Fibroblast of lung (primary cell): ENCODE measurements around the gene PCNT. TPM values are rescaled to one million over a fixed set of nuclear protein-coding genes. Genes with fewer than 3 reads are reported as not detected.

Experiments
- DNase-seq, 2 donors: peaks; one replicate each; pipeline versions ENCODE4 v3.0.0 to v3.0.0-alpha.2; 2010; ENCODE audit warnings: low read depth in 2 of 2
- H2AFZ ChIP-seq: 2 replicates; pipeline ENCODE4 v1.5.1; 2012; ENCODE audit warnings: low read length, control low read depth, inconsistent platforms
- H3K27ac ChIP-seq: 2 replicates; pipeline ENCODE4 v1.5.1; 2011; ENCODE audit warnings: low read length, control low read depth; ENCODE audit not compliant: insufficient read depth
- H3K27me3 ChIP-seq: 2 replicates; pipeline ENCODE4 v1.5.1; 2011; ENCODE audit warnings: mild to moderate bottlenecking, low read length; ENCODE audit not compliant: control insufficient read depth, insufficient read depth
- H3K36me3 ChIP-seq: 2 replicates; pipeline ENCODE4 v1.5.1; 2011; ENCODE audit warnings: low read length; ENCODE audit not compliant: control insufficient read depth, insufficient read depth
- H3K4me1 ChIP-seq: 2 replicates; pipeline ENCODE4 v1.5.1; 2011; ENCODE audit warnings: low read length; ENCODE audit not compliant: control insufficient read depth, insufficient read depth; ENCODE audit errors: extremely low read depth
- H3K4me2 ChIP-seq: 2 replicates; pipeline ENCODE4 v1.5.1; 2011; ENCODE audit warnings: low read length, control low read depth; ENCODE audit not compliant: insufficient read depth; ENCODE audit errors: extremely low read depth
- H3K4me3 ChIP-seq, 4 experiments: fragments of 200-600 bp in 1 of 4; sonication (generic) in 1 of 4; replicated peaks in 1 of 4; 2 replicates each; pipeline ENCODE4 v1.5.1; 2011 to 2016; ENCODE audit warnings: low read length in 4 of 4, low read depth in 3 of 4, mild to moderate bottlenecking in 3 of 4, control low read depth in 2 of 4, inconsistent platforms in 1 of 4, mixed read lengths in 1 of 4; ENCODE audit not compliant: insufficient read depth in 1 of 4; ENCODE audit errors: control extremely low read depth in 1 of 4
- H3K79me2 ChIP-seq: 2 replicates; pipeline ENCODE4 v1.5.1; 2012; ENCODE audit warnings: mild to moderate bottlenecking, low read length, inconsistent platforms; ENCODE audit not compliant: control insufficient read depth, insufficient read depth
- H3K9ac ChIP-seq: 2 replicates; pipeline ENCODE4 v1.5.1; 2011; ENCODE audit warnings: mild to moderate bottlenecking, low read length, control low read depth; ENCODE audit not compliant: insufficient read depth
- H3K9me3 ChIP-seq: 2 replicates; pipeline ENCODE4 v1.5.1; 2012; ENCODE audit warnings: low read depth, low read length; ENCODE audit not compliant: control insufficient read depth, insufficient read depth
- H4K20me1 ChIP-seq: 2 replicates; pipeline ENCODE4 v1.5.1; 2011; ENCODE audit warnings: low read length; ENCODE audit not compliant: control insufficient read depth, insufficient read depth; ENCODE audit errors: extremely low read depth
- EZH2 ChIP-seq: IDR thresholded peaks from 2 replicates; pipeline ENCODE4 v1.5.1; 2012; ENCODE audit warnings: low read length, control low read depth, mild to moderate bottlenecking; ENCODE audit errors: missing control alignments
- polyA plus RNA-seq, 2 donors: library from polyadenylated mRNA; depleted of rRNA in 1 of 2; stranded (reverse) in 1 of 2; unstranded in 1 of 2; fragments of >200 nt; gene quantifications; 2 replicates each; pipeline ENCODE4 v1.2.1, GENCODE V29; 2011 to 2012; ENCODE audit warnings: missing spikeins in 1 of 2
- total RNA-seq: library from RNA; depleted of rRNA; stranded (reverse); fragments of >200 nt; gene quantifications from 2 replicates; pipeline ENCODE4 v1.2.1, GENCODE V29; 2014
- TF ChIP-seq, protein P1 (sequence below), 2 donors: IDR thresholded peaks in 1 of 2; conservative IDR thresholded peaks in 1 of 2; 1 replicate in 1 of 2; 2 replicates in 1 of 2; pipeline ENCODE4 v1.5.1; 2011 to 2012; ENCODE audit warnings: low read length in 2 of 2, control low read depth in 1 of 2, inconsistent platforms in 1 of 2, low read depth in 1 of 2, mild to moderate bottlenecking in 1 of 2

PCNT gene
- total and polyA plus RNA-seq, 2 donors (not counting 1 experiment from before 2014, with no cell fraction given) = 7.4 to 26.1 TPM

DNA sequence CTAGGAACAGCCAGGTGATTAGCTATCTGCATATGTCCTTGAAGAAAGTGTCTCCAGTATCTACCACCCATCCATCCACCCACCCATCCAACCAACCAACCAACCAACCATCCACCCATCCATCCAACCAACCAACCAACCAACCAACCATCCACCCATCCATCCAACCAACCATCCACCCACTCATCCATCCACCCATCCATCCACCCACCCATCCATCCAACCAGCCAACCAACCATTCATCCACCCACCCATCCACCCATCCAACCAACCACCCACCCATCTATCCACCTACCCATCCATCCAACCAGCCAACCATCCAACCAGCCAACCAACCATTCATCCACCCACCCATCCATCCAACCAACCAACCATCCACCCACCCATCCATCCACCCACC lies 12.4 kb upstream of the PCNT start:
- Histone ChIP-seq H3K4me2 (no peak overlapping the region), H3K27me3 (no peaks in the 10 kb centered on the region), H3K4me1 (no peaks in the 10 kb centered on the region), H3K36me3 (peaks cover 2% of the 10 kb centered on the region), H3K79me2 (no peaks in the 10 kb centered on the region), H3K9me3 (no peaks in the 10 kb centered on the region), H2AFZ (no peak overlapping the region), H3K27ac (no peak overlapping the region), H3K9ac (no peak overlapping the region), H3K4me3 (no peak overlapping the region), H4K20me1 (no peaks in the 10 kb centered on the region)
- TF ChIP-seq, protein P1, sequence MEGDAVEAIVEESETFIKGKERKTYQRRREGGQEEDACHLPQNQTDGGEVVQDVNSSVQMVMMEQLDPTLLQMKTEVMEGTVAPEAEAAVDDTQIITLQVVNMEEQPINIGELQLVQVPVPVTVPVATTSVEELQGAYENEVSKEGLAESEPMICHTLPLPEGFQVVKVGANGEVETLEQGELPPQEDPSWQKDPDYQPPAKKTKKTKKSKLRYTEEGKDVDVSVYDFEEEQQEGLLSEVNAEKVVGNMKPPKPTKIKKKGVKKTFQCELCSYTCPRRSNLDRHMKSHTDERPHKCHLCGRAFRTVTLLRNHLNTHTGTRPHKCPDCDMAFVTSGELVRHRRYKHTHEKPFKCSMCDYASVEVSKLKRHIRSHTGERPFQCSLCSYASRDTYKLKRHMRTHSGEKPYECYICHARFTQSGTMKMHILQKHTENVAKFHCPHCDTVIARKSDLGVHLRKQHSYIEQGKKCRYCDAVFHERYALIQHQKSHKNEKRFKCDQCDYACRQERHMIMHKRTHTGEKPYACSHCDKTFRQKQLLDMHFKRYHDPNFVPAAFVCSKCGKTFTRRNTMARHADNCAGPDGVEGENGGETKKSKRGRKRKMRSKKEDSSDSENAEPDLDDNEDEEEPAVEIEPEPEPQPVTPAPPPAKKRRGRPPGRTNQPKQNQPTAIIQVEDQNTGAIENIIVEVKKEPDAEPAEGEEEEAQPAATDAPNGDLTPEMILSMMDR (conservative IDR thresholded peaks at IDR 0.05 in 1 of 2, IDR thresholded peaks at IDR 0.05 in 1 of 2; ENCODE audit: low read depth in 1 of 2, low read length in 2 of 2) = no peak
- no peak for TF ChIP-seq EZH2
- DNase-seq = no peak

DNA sequence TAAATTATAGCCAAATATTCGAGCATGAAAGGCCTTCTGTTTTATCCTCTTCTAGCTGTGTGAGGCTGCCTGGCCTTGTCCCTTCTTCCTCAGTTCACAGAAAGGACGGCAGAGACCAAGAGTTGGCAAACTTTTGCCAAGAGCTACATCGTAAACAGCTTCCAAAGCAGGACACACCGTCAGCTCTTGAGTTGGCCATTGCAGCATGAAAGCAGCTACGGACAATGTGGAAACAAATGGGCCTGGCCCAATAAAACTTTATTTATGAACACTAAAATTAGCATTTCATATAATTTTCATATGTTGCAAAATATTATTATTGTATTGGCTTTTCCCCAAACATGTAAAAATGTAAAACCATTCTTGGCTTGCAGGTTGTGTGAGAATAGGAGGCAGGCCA lies 11.0 kb upstream of the PCNT start:
- peaks cover 6% of the 10 kb centered on the region for H3K36me3 ChIP-seq
- no peaks in the 10 kb centered on the region for H3K27me3 ChIP-seq
- H2AFZ ChIP-seq = no peak overlapping the region
- DNase-seq = no peak
- no peak overlapping the region for H3K27ac ChIP-seq
- H3K4me2 ChIP-seq = no peak overlapping the region
- TF ChIP-seq EZH2 = no peak
- TF ChIP-seq, protein P1 (conservative IDR thresholded peaks at IDR 0.05 in 1 of 2, IDR thresholded peaks at IDR 0.05 in 1 of 2; ENCODE audit: low read depth in 1 of 2, low read length in 2 of 2) = no peak
- no peaks in the 10 kb centered on the region for H4K20me1 ChIP-seq
- no peaks in the 10 kb centered on the region for H3K4me1 ChIP-seq
- no peaks in the 10 kb centered on the region for H3K79me2 ChIP-seq
- no peak overlapping the region for H3K9ac ChIP-seq
- H3K9me3 ChIP-seq = no peaks in the 10 kb centered on the region
- no peak overlapping the region for H3K4me3 ChIP-seq

DNA sequence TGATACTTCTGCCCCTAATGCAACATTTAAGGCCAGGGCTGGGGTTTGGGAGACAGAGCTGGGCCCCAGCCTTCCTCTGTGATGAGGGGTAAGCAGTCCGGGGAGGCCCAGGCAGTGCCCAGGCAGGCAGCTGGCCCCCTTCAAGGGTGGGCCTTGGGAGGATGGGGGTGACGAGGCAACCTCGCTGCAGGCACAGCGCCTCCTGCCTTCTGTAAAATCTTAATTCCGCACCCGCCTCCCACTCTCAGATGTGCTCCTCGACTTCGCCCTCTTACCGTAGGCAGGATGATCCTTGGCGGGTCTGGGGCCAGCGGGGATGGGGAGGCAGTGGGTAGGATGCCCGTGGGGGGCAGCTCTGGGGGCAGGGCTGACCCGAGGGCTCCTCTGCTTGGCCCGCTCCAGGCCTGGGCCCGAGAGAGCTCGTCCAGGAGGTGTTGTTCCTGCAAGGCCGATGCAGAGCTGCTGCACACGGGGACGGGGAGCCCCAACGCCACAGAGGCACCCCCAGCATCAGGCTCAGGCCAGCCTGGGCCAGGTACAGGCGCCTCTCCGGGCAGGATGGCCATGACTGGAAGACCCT lies 9.4 kb upstream of the PCNT start:
- no peaks in the 10 kb centered on the region for H3K9me3 ChIP-seq

More for the DNA sequence above, 9.4 kb upstream of the PCNT start:
- Histone ChIP-seq H4K20me1 (no peaks in the 10 kb centered on the region), H3K4me3 (no peak overlapping the region), H3K79me2 (peaks cover 2% of the 10 kb centered on the region), H3K36me3 (peaks cover 6% of the 10 kb centered on the region), H3K4me2 (no peak overlapping the region), H3K9ac (no peak overlapping the region), H3K4me1 (no peaks in the 10 kb centered on the region), H2AFZ (no peak overlapping the region), H3K27ac (no peak overlapping the region), H3K27me3 (no peaks in the 10 kb centered on the region)
- no peak for DNase-seq
- TF ChIP-seq, protein P1 (conservative IDR thresholded peaks at IDR 0.05 in 1 of 2, IDR thresholded peaks at IDR 0.05 in 1 of 2; ENCODE audit: low read depth in 1 of 2, low read length in 2 of 2) = no peak
- no peak for TF ChIP-seq EZH2
